Frontal cortex (tissue), 4 donors: ENCODE measurements around the gene CHFR. TPM values are rescaled to one million over a fixed set of nuclear protein-coding genes. Genes with fewer than 3 reads are reported as not detected.
"Not testable (repeated sequence)": the region's sequence is repeated elsewhere in the genome, so short reads cannot be mapped to it uniquely, and the experiment has no call there.

ENCODE experiments used
- DNase-seq, 2 donors: peaks; one replicate each; pipeline ENCODE4 v3.0.0; 2012; ENCODE audit warnings: low spot score in 2 of 2
- FAIRE-seq: peaks from 2 replicates; lab custom pipeline; 2012; peaks lifted over from hg19 to GRCh38; lab: Jason Lieb, UNC
- total RNA-seq: library from RNA; depleted of rRNA; stranded (reverse); fragments of >200 nt; gene quantifications from one replicate; pipeline ENCODE4 v1.2.3, GENCODE V29; 2014
- donor health status: control.
- donor health status: control.
- donor health status: control.

The CHFR gene
- total RNA-seq, 1 donor from 2014 or later = 31.4 TPM

DNA sequence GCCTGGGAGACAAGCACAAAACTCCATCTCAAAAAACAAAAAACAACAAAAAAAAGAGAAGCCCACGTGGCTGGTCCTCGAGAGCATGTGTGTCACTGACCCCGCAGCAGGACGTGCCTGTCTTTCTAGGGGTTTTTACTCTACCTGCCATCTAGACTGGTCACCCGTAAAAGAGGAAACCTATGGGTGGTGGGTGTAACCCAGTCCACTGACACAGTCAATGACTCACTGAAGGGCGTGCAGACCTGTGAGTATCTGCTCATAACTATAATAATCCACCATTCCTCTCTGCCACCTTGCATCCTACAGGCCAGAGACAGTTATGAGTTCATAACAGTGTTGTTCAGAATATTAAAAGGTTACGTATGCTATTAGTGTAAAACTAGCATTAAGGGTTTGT, 63.4 kb downstream of the CHFR start:
- FAIRE-seq (no peak), DNase-seq (no peak)

DNA sequence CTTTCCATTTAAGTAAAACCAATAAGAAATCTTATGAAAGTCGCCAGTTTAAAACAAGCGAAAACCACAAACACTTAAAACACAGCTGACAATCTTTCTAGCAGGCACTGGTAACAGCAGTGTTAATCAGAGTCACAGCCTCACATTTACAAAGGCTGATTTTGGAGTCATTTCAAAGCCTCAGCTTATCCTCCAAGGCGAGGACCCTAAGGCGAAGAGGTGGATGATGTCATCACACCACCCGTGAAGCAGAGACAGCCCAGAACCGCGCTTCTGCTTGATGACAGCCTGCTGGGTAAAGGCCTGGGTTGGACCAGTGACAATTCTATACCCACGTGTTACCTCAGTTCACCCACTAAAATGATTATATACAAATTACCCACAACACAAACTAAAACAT, 68.8 kb downstream of the CHFR start:
- DNase-seq = no peak
- FAIRE-seq = no peak

DNA sequence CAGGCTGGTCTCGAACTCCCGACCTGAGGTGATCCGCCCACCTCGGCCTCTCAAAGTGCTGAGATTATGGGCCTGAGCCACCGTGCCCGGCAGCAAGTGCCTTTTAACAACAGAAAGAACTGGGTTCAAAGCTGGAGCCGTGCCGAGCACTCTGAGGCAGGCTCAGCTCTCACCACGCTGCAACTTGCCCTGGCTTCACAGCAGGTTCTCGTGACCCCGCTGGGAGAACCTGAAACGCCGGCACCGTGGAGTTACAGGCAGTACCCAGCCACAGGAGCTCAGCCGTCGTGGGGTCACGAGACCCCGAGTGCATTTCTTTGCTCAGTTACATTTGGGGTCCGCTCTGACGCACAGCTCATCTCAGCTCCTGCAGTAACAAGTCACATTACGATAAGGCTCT, 73.2 kb downstream of the CHFR start:
- FAIRE-seq = no peak
- no peak for DNase-seq

DNA sequence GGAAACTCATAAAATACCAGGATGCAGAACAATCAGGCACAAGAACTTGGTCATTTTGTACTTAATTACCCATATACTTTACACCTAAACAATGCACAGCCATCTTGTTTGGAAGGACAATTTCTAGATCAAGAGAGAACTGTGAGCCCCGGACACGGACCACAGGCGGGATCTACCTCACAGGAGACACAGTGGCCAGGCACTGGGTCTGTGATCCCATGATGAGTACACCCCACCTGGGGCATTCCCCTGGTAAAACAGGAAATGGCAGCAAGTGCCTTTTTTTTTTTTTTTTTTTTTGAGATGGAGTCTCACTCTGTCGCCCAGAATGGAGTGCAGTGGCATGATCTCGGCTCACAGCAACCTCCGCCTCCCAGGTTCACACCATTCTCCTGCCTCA, 74.0 kb downstream of the CHFR start:
- DNase-seq = no peak
- no peak for FAIRE-seq

DNA sequence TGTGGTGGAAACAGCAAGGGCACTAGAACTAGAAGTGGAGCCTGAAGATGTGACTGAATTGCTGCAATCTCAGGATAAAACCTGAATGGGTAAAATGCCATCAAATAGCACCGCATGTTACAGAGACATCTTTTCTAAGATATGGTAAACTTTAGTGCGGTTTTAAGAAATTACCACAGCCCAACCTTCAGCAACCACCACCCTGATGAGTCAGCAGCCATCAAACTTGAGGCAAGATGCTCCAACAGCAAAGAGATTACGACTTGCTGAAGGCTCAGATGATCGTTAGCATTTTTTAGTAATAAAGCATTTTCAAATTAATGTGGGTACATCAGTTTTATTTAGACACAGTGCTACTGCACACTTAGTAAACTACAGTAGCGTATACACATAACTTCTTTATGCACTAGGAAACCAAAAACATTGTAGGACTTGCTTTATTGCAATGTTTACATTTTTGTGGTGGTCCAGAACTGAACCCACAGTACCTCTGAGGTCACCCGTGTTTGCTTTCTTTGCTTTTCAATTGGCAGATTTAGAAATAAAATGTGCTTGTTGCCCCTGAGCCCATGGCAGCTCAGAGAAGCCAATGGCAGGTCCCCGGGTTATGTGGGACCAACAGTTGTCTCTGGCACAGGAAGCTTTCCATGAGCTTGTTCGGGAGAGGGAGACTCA, 74.6 kb downstream of the CHFR start:
- FAIRE-seq = no peak
- no peak for DNase-seq

DNA sequence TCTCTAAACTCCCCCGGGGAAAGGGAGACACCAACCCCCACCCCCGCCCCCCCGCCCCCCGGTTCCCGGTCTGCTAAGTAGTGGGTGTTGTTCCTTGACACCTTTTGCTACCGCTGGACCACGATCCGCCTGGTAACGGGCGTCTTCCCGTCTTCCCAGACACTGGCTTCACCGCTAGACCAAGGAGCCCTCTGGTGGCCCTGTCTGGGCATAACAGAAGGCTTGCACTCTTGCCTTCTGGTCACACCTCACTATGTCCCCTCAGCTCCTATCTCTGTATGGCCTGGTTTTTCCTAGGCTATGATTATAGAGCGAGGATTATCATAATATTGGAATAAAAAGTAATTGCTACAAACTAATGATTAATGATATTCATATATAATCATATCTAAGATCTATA, 78.0 kb downstream of the CHFR start:
- FAIRE-seq, DNase-seq: not testable (repeated sequence)

DNA sequence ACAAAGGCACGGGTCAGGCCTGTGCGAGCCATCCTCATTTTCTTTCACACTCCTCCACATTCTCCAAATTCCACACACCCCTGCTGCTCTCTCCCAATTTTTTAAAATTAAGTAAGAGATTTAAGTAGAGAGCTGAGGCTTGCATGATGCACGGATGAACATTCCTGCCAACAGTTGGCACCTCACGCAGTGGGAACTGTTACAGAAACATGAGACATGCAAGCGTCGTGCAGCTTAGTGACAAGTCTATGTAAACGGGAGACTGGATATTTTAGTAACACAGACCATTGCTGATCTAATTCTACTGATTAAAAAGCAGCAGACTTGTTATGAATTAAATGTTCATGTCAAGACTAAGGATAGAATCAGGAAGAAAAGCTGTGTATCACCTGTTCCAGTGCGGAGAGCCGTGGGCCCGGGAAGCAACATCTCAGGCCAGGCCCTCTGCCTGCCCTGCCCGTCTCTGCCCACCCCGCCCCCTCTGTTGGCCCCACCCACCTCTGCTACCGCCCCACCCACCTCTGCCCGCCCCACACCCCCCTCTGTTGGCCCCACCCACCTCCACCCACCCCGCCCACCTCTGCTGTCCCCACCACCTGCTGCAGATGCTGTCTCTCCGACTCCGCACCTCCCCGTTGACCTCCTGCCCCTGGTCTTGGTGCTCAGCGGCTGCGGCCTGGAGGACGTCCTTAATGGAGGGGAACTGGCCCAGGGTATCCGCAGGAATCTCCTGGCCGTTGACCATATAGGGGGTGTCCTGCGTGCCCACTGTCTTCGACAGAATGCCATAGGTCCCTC, 79.9 kb downstream of the CHFR start:
- no peak for DNase-seq
- FAIRE-seq = no peak

DNA sequence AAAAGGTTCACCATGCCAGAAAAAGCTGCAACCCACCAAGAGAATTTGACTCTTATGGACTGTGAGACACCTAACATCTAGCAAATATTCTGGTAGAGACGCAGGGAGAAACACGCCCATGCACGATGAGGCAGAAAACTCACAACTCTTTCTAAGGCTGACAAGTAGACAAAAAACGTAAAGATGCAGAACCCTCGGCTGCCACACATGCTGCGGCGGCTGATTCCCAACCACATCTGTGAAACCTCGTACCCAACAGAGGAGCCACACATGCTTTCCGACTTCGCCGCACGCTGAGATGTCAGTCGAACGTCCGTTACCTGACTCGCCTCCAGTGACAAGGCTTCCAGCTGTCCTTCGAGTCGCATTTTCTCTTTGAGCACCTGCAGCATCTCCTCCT, 80.5 kb downstream of the CHFR start:
- FAIRE-seq (no peak), DNase-seq (no peak)

DNA sequence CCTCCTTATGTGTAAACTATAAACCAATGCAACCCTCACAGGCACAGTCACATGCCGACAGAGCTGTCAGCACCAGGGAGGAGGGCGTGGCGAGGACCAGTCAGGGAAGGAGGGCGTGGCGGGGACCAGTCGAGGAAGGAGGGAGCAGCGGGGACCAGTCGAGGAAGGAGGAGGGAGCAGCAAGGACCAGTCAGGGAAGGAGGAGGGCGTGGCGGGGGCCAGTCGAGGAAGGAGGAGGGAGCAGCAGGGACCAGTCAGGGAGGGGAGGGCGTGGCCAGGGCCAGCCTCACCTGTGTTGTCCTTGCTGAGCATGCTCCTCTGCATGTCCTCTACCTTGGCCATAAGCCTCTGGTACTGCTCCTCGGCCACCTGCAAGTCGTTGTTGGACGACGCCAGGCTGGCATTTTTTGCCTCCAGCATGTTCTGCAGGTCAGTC, 83.0 kb downstream of the CHFR start:
- FAIRE-seq (no peak), DNase-seq (no peak)

DNA sequence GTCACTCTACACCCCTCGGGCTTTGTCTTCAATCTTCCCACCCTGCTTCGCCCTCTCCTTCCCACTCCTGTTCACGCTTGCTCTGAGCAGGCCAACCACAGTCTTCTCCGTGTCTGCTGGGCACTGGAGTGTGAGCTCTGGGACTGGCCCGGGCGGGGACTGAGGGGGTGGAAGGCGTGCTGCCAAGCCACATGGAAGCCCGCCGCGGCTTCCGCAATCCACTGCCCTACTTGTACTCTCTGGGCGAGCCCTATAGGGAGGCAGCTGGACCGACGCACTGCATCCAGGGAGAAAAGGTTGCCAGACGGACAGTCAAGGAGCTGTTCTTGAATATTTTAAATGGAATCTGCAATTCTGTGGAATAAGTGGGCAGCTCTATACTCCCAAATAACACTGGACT, 83.5 kb downstream of the CHFR start:
- DNase-seq (no peak), FAIRE-seq (no peak)

DNA sequence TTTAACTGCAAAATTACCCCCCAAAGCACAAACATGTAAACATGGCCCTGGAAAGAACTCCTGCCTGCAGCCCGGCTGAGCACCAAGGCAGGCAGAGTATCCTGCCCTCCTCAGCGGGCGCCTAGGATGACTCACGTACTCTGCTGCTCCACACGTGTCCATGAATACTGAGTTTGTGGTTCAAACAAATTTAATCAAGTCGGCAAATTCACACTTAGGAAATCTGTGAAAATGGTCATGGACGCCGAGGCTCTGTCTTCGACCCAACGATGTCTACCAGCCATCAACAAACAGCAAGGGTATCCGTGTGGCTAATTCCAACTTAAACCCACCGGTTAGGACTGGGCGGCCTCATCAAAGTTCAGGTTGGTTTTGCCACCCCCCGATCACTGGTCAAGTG, 84.3 kb downstream of the CHFR start:
- FAIRE-seq (no peak), DNase-seq (no peak)

DNA sequence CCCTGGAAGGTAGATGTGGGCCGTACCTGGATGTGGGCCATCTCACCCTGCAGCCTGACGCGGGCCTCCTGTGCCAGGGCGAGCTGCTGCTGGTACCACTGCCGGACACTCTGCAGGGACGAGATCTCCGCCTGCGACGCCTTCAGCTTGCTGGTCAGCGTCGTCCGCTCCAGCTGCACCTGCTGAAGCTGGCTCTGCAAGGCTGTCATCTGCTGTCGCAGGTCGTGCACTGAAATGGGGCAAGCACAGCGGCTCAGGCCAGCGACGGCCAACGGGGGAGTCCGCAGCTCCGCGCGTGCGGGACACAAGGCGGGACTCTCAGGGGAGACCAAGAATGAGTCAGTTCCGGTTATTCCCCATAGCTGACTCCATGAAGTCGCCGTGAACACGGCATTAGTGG, 85.7 kb downstream of the CHFR start:
- FAIRE-seq (no peak), DNase-seq (no peak)

DNA sequence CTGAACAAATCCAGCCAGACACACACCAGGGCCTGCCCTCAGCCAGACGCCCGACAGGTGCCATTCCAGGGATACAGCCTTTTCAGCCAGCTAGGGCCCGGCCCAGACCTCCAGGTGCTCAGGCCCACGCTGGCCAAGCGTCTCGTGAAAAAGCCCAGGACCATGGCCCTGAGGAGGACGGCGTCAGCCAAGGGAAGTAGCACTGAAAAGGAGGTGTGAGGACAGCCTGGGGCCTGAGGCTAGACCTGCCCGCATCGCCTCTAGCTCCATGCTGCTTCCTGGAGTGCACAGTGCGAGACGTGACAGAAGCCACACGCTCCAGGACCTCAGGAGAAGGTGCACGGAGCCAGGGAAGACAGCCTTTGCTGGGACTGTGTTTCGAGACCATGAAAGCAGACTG, 88.6 kb downstream of the CHFR start:
- DNase-seq = no peak
- FAIRE-seq = no peak

DNA sequence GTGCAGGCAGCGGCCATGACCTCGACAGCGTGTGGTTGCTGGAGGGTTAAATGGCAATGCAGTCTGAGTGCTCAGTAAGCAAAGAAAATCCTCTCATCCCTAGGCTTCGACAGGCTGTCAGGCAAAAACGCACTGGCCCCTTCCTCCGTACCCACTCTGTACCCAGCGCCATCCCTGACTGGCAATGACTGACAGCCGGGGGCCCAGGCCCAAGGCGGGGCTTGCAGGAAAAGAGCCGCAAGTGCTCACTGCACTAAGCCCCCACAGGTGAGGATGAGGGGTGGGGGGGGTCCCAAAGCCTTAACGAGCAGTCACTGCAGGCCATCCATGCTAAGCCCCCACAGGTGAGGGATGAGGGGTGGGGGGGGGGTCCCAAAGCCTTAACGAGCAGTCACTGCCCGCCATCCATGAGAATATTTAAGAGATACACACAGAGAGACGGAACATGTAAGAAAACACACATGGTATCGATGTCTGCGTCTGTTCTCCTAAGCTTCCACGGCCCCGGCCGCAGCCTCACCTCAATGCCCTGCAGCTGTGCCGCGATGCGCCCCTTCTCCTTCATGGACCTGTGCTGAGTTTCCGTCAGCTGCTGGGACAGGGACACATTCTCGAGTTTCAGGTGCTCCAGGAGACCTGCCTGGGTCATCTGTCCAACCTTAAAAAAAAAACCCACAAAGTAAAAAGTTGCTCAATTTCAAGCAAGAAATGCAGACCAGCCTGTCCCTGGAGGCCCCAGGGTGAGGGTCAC, 89.4 kb downstream of the CHFR start:
- DNase-seq (no peak), FAIRE-seq (no peak)

DNA sequence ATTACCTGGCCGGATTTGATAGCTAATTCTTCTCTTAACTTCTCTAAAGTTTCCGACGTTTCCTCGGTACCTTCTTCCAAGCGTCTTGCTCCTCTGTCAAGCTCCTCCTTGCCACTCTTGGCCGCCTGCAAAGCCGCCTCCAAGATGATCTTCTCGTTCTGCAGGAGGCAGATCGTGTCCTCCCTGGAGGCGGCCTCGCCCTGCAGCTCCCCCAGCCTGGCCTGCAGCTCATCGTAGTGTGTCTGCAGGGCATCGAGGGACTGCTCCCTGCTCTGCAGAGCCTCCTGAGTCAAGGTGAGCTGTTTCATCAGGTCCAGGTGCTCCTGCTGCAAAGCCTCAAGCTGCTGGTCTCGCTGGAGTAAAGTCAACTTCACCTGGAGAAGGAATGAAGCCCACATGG, 91.6 kb downstream of the CHFR start:
- DNase-seq (no peak), FAIRE-seq (no peak)

DNA sequence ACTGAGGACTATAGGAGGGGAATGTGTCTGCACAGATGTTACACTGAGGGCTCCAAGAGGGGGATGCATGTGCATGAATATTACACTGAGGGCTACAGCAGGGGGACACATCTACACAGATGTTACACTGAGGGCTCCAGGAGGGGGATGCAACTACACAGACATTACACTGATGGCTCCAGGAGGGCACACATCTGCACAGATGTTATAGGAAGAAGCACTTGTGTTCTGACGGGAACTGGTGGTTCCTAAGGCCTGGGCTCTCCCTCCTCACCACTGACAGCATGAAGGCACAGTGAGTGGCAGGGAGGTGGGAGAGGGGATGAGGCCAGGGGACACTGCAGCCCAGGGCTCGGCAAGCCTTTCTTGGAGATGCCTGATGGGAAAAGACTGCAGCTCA, 95.5 kb downstream of the CHFR start:
- not testable (repeated sequence) for FAIRE-seq, DNase-seq

DNA sequence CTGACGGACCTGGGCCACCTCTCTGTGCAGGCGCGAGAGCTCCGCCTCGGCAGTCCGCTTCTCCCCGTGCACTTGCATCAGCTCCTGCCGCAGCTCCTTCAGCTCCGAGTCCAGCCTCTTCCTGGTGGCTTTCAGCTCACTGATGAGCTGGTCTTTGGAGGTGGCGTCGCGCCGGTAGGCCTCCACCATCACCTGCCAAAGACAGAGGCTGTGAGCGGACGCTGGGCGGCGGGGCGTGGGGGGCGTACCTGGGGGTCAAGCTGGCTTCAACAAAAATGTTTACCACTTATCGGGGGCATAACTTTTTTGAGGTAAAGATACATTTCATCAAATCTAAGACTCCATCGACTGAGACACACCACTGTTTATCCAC, 98.3 kb downstream of the CHFR start:
- no peak for FAIRE-seq
- DNase-seq = no peak

DNA sequence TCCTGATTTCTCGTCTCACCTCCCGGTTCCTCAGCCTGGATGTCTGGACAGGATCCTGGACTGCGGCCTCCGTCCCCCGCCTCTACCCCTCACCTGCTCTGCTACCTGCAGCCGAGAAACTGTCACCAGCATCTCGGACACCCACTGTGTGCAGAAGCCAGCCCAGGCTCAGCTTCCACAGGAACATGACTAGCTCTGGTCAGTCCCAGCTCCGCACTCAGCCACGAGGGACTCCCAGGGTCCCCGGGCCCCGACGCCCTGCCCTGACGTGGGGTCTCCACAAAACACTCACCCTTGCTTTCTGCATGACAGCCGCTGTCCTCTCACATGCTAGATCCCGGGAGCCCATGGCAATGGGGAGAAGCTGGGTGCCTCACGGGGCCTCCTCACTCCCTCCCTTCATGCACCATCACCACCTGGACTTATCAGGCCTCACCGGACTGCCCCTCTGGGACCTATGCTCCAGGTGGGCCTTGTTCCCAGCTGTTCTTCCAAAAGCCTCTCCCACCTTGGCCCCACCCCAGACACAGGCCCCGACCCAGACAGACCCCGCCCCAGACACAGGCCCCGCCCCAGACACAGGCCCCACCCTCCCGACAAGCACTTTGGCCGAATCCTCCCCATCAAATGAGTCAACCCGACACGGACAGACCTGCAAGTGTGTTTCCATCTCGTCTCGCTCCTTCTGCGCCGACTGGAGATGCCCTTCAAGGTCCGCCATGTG, 98.9 kb downstream of the CHFR start:
- no peak for FAIRE-seq
- no peak for DNase-seq

DNA sequence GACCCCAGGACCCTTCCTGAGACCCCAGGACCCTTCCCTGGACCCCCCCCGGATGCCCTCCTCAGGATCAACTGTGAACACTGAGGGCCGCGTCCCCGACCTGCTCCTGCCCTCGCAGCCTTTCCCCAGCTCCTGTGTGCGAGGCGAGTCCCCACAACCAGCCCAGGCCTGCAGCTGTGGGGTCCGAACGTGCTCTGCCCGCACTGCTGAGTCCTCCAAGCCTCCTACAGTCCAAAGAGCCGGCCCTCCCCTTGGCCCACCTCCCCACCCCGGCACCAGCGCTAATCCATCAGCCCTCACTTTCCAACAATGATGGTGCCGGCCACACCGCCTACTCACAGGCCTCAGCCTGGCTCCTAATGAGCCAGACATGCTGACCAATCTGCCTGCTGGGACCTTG, 99.5 kb downstream of the CHFR start:
- FAIRE-seq (no peak), DNase-seq (no peak)

DNA sequence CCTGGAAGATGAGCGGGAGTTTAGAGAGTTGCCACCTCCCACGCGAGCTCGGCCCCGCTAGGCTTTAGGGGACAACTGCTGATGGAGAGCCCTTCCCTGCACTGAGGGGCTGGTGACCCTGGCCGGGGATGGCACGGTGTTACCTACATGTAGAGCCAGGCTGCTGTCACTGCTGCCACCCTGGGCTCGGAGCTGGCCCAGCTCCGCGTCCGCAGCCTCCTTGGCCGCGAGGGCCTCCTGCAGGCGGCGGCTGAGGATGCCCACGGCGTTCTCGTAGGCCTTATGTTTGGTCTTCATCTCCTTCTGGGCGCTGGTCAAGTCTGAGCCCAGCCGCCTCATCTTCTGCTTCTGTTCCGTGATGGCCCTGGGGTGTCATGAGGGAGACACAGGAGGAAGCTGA, 101.2 kb downstream of the CHFR start:
- no peak for FAIRE-seq
- DNase-seq = no peak
